K562 (cell line): ENCODE measurements around the gene ASB15. TPM values are rescaled to one million over a fixed set of nuclear protein-coding genes. Genes with fewer than 3 reads are reported as not detected.

Experiments used
- ADNP ChIP-seq: fragments of 200-800 bp; sonication (Bioruptor generic); IDR thresholded peaks from 2 replicates; pipeline ENCODE4 v1.6.1; 2016; ENCODE audit warnings: missing genetic modification characterization, missing compliant biosample characterization
- ATF7 ChIP-seq: fragments of 450-650 bp; IDR thresholded peaks from 2 replicates; pipeline ENCODE4 v1.7.1; 2014; ENCODE audit warnings: mild to moderate bottlenecking, moderate library complexity
- BRF2 ChIP-seq: IDR thresholded peaks from 3 replicates; pipeline ENCODE4 v1.6.1; 2011; ENCODE audit warnings: borderline replicate concordance, mild to moderate bottlenecking; ENCODE audit not compliant: insufficient read length, insufficient read depth
- CBX1 ChIP-seq: sonication (generic); IDR thresholded peaks from 2 replicates; pipeline ENCODE4 v1.6.1; 2016; ENCODE audit warnings: antibody characterized with exemption, low read depth, mild to moderate bottlenecking
- CBX8 ChIP-seq: fragments of 200-600 bp; sonication (generic); IDR thresholded peaks from 2 replicates; pipeline ENCODE4 v1.6.1; 2012; ENCODE audit warnings: borderline replicate concordance, mixed run types, low read depth, mild to moderate bottlenecking, moderate library complexity, mixed read lengths, low read length, control low read depth, inconsistent platforms; ENCODE audit not compliant: poor library complexity, severe bottlenecking; ENCODE audit errors: extremely low read depth
- HDAC8 ChIP-seq: fragments of 450-650 bp; IDR thresholded peaks from 2 replicates; pipeline ENCODE4 v1.6.1; 2016; ENCODE audit warnings: mild to moderate bottlenecking, missing genetic modification characterization, moderate library complexity, missing compliant biosample characterization
- KLF6 ChIP-seq: fragments of 250-450 bp; sonication (Bioruptor Pico); IDR thresholded peaks from 2 replicates; pipeline ENCODE4 v1.4.0; 2020; ENCODE audit warnings: mild to moderate bottlenecking, moderate library complexity, borderline replicate concordance
- MCM3 ChIP-seq: fragments of 450-650 bp; IDR thresholded peaks from 2 replicates; pipeline ENCODE4 v1.6.1; 2016
- MEF2A ChIP-seq: IDR thresholded peaks from 2 replicates; pipeline ENCODE4 v1.6.1; 2011; ENCODE audit warnings: low read depth, mild to moderate bottlenecking, low read length, moderate library complexity; ENCODE audit not compliant: control insufficient read depth
- NR1H2 ChIP-seq: sonication (generic); formaldehyde crosslinking; IDR thresholded peaks from 2 replicates; pipeline ENCODE4 v1.4.0; 2020; ENCODE audit warnings: mild to moderate bottlenecking, missing genetic modification reagents
- SREBF2 ChIP-seq: sonication (generic); formaldehyde crosslinking; IDR thresholded peaks from 2 replicates; pipeline ENCODE4 v1.4.0; 2020; ENCODE audit warnings: mild to moderate bottlenecking, missing genetic modification reagents
- TAL1 ChIP-seq: fragments of 450-650 bp; IDR thresholded peaks from 2 replicates; pipeline ENCODE4 v1.6.1; 2016; ENCODE audit warnings: mild to moderate bottlenecking
- ZBTB8A ChIP-seq: fragments of 450-650 bp; IDR thresholded peaks from 2 replicates; pipeline ENCODE4 v1.6.1; 2018; ENCODE audit warnings: mild to moderate bottlenecking, moderate library complexity; ENCODE audit not compliant: partially characterized antibody
- ZNF12 ChIP-seq: sonication (generic); formaldehyde crosslinking; IDR thresholded peaks from 2 replicates; pipeline ENCODE4 v1.4.0; 2020; ENCODE audit warnings: mild to moderate bottlenecking, missing genetic modification reagents
- ZNF24 ChIP-seq: fragments of 450-650 bp; IDR thresholded peaks from 2 replicates; pipeline ENCODE4 v1.6.1; 2016
- ZNF507 ChIP-seq: conservative IDR thresholded peaks from 2 replicates; pipeline ENCODE4 v1.6.1; 2017; ENCODE audit warnings: missing genetic modification characterization, missing compliant biosample characterization
- polyA plus RNA-seq, 8 experiments: library from polyadenylated mRNA; depleted of rRNA in 4 of 8; stranded (reverse) in 5 of 8; unstranded in 3 of 8; fragments of >200 nt; fragmentation: Nextera tagmentation in 2 of 8; fragmentation: Illumina TruSeq in 1 of 8; extraction: Ambion mirVana in 2 of 8; extraction: Trizol in 1 of 8; gene quantifications; 2 replicates each; pipeline versions ENCODE4 v1.2.1 to v1.2.3, GENCODE V29; 2011 to 2014; ENCODE audit warnings: inconsistent platforms in 1 of 8, missing spikeins in 1 of 8
- total RNA-seq, 7 experiments: library from RNA; depleted of rRNA in 6 of 7; stranded (reverse); fragments of >200 nt in 6 of 7; fragmentation: Illumina TruSeq in 2 of 7; extraction: Trizol in 2 of 7; gene quantifications; 2 replicates each; pipeline versions ENCODE4 v1.2.1 to v1.2.3, GENCODE V29; 2011 to 2021; ENCODE audit warnings: low replicate concordance in 1 of 7
- TF ChIP-seq, protein P1 (sequence below): sonication (generic); formaldehyde crosslinking; IDR thresholded peaks from 2 replicates; pipeline ENCODE4 v1.8.1; 2023; ENCODE audit warnings: mild to moderate bottlenecking, missing genetic modification reagents, moderate library complexity
- TF ChIP-seq, protein P2 (sequence below), 2 experiments: fragments of 450-650 bp; IDR thresholded peaks; 2 replicates each; pipeline ENCODE4 v1.6.1; 2018; ENCODE audit warnings: mild to moderate bottlenecking in 2 of 2, low read depth in 1 of 2; ENCODE audit not compliant: partially characterized antibody in 2 of 2
- TF ChIP-seq, protein P3 (sequence below): fragments of 250-450 bp; sonication (Bioruptor Pico); IDR thresholded peaks from 2 replicates; pipeline ENCODE4 v1.5.0; 2022; ENCODE audit warnings: mild to moderate bottlenecking

ASB15 gene
- total and polyA plus RNA-seq, 9 of the 15 experiments (the other 6 are each of a cell fraction or from before 2014, with no cell fraction given) = 0.03 to 0.14 (median 0.04) TPM; not detected in 3

- TF ChIP-seq MCM3 (no peak), ZNF24 (peak; percentile 68), SREBF2 (no peak), ZBTB8A (no peak), KLF6 (CRISPR knock-in tag) (peak; percentile 62; the same call in 1 of the 2 replicates), ADNP (tag) (no peak), ZNF12 (CRISPR knock-in tag) (no peak), NR1H2 (CRISPR knock-in tag) (no peak), CBX8 (no peak), MEF2A (peak; percentile 81; the same call in 1 of the 2 replicates), ATF7 (peak; percentile 94), BRF2 (no peak), ZNF507 (tag) (no peak), TAL1 (no peak), CBX1 (no peak; the same call in 1 of the 2 replicates), HDAC8 (tag) (peak; percentile 39; the same call in 1 of the 2 replicates)
- TF ChIP-seq, protein P1, sequence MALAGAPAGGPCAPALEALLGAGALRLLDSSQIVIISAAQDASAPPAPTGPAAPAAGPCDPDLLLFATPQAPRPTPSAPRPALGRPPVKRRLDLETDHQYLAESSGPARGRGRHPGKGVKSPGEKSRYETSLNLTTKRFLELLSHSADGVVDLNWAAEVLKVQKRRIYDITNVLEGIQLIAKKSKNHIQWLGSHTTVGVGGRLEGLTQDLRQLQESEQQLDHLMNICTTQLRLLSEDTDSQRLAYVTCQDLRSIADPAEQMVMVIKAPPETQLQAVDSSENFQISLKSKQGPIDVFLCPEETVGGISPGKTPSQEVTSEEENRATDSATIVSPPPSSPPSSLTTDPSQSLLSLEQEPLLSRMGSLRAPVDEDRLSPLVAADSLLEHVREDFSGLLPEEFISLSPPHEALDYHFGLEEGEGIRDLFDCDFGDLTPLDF (CRISPR knock-in tag) = 0 out of 2 replicates have a peak, but pooled peaks have one; percentile 33
- TF ChIP-seq, protein P2, sequence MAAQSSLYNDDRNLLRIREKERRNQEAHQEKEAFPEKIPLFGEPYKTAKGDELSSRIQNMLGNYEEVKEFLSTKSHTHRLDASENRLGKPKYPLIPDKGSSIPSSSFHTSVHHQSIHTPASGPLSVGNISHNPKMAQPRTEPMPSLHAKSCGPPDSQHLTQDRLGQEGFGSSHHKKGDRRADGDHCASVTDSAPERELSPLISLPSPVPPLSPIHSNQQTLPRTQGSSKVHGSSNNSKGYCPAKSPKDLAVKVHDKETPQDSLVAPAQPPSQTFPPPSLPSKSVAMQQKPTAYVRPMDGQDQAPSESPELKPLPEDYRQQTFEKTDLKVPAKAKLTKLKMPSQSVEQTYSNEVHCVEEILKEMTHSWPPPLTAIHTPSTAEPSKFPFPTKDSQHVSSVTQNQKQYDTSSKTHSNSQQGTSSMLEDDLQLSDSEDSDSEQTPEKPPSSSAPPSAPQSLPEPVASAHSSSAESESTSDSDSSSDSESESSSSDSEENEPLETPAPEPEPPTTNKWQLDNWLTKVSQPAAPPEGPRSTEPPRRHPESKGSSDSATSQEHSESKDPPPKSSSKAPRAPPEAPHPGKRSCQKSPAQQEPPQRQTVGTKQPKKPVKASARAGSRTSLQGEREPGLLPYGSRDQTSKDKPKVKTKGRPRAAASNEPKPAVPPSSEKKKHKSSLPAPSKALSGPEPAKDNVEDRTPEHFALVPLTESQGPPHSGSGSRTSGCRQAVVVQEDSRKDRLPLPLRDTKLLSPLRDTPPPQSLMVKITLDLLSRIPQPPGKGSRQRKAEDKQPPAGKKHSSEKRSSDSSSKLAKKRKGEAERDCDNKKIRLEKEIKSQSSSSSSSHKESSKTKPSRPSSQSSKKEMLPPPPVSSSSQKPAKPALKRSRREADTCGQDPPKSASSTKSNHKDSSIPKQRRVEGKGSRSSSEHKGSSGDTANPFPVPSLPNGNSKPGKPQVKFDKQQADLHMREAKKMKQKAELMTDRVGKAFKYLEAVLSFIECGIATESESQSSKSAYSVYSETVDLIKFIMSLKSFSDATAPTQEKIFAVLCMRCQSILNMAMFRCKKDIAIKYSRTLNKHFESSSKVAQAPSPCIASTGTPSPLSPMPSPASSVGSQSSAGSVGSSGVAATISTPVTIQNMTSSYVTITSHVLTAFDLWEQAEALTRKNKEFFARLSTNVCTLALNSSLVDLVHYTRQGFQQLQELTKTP (IDR thresholded peaks at IDR 0.05; ENCODE audit: low read depth in 1 of 2, partially characterized antibody in 2 of 2) = peak; percentile 30 to 63
- TF ChIP-seq, protein P3, sequence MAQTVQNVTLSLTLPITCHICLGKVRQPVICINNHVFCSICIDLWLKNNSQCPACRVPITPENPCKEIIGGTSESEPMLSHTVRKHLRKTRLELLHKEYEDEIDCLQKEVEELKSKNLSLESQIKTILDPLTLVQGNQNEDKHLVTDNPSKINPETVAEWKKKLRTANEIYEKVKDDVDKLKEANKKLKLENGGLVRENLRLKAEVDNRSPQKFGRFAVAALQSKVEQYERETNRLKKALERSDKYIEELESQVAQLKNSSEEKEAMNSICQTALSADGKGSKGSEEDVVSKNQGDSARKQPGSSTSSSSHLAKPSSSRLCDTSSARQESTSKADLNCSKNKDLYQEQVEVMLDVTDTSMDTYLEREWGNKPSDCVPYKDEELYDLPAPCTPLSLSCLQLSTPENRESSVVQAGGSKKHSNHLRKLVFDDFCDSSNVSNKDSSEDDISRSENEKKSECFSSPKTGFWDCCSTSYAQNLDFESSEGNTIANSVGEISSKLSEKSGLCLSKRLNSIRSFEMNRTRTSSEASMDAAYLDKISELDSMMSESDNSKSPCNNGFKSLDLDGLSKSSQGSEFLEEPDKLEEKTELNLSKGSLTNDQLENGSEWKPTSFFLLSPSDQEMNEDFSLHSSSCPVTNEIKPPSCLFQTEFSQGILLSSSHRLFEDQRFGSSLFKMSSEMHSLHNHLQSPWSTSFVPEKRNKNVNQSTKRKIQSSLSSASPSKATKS (CRISPR knock-in tag) = no peak
These were observed 7.6 kb downstream of the ASB15 start (continued) for GRCh38 chr7:123608991-123609882.
